K562 (cell line): ENCODE results near the gene CLK3. TPM values are rescaled to one million over a fixed set of nuclear protein-coding genes. Genes with fewer than 3 reads are reported as not detected.
A peak's percentile ranks its signal among the peaks of the same experiment; 100 is the strongest.

ENCODE experiments used
- CCNT2 ChIP-seq: IDR thresholded peaks from 2 replicates; pipeline ENCODE4 v1.6.1; 2011; ENCODE audit warnings: borderline replicate concordance, low read depth, mild to moderate bottlenecking, moderate library complexity, mixed read lengths, low read length; ENCODE audit not compliant: insufficient read length; ENCODE audit errors: extremely low read depth
- GATAD2B ChIP-seq: fragments of 450-650 bp; IDR thresholded peaks from 2 replicates; pipeline ENCODE4 v1.6.1; 2017; ENCODE audit warnings: mild to moderate bottlenecking, borderline replicate concordance
- HDAC2 ChIP-seq: fragments of 450-650 bp; IDR thresholded peaks from 2 replicates; pipeline ENCODE4 v1.6.1; 2016; ENCODE audit warnings: mild to moderate bottlenecking
- KLF13 ChIP-seq: fragments of 450-650 bp; IDR thresholded peaks from 2 replicates; pipeline ENCODE4 v1.6.1; 2016; ENCODE audit warnings: missing genetic modification characterization, low read depth, mild to moderate bottlenecking, missing compliant biosample characterization, moderate library complexity, borderline replicate concordance
- LCOR ChIP-seq: sonication (generic); formaldehyde crosslinking; IDR thresholded peaks from 2 replicates; pipeline ENCODE4 v1.8.0; 2022; ENCODE audit warnings: mild to moderate bottlenecking, missing genetic modification reagents
- MEF2A ChIP-seq: IDR thresholded peaks from 2 replicates; pipeline ENCODE4 v1.6.1; 2011; ENCODE audit warnings: low read depth, mild to moderate bottlenecking, low read length, moderate library complexity; ENCODE audit not compliant: control insufficient read depth
- MTA3 ChIP-seq: fragments of 450-650 bp; formaldehyde crosslinking; IDR thresholded peaks from 2 replicates; pipeline ENCODE4 v1.6.1; 2017; ENCODE audit warnings: mild to moderate bottlenecking, borderline replicate concordance
- NFIC ChIP-seq: fragments of 450-650 bp; IDR thresholded peaks from 2 replicates; pipeline ENCODE4 v1.6.1; 2017; ENCODE audit warnings: mild to moderate bottlenecking, inconsistent platforms
- NRF1 ChIP-seq, 2 experiments: fragments of 450-650 bp; IDR thresholded peaks in 1 of 2; conservative IDR thresholded peaks in 1 of 2; 2 replicates each; pipeline ENCODE4 v1.6.1; 2014; ENCODE audit warnings: mild to moderate bottlenecking in 2 of 2
- PTBP1 ChIP-seq: fragments of 200-400 bp; formaldehyde crosslinking; IDR thresholded peaks from 2 replicates; pipeline ENCODE4 v1.6.1; 2017; ENCODE audit warnings: low read depth, low read length
- SMAD4 ChIP-seq: fragments of 250-450 bp; sonication (Bioruptor Pico); conservative IDR thresholded peaks from 2 replicates; pipeline ENCODE4 v1.8.0; 2021; ENCODE audit warnings: inconsistent platforms, mild to moderate bottlenecking, moderate library complexity
- SMARCA4 ChIP-seq: fragments of 450-650 bp; IDR thresholded peaks from 2 replicates; pipeline ENCODE4 v1.6.1; 2016
- SP1 ChIP-seq: sonication (generic); formaldehyde crosslinking; IDR thresholded peaks from 2 replicates; pipeline ENCODE4 v1.8.1; 2022; ENCODE audit warnings: mild to moderate bottlenecking, missing genetic modification reagents
- SREBF2 ChIP-seq: sonication (generic); formaldehyde crosslinking; IDR thresholded peaks from 2 replicates; pipeline ENCODE4 v1.4.0; 2020; ENCODE audit warnings: mild to moderate bottlenecking, missing genetic modification reagents
- STAG1 ChIP-seq: sonication (generic); formaldehyde crosslinking; IDR thresholded peaks from 2 replicates; pipeline ENCODE4 v1.5.0; 2020; ENCODE audit warnings: missing genetic modification reagents, borderline replicate concordance
- TAL1 ChIP-seq: fragments of 450-650 bp; IDR thresholded peaks from 2 replicates; pipeline ENCODE4 v1.6.1; 2016; ENCODE audit warnings: mild to moderate bottlenecking
- ZNF133 ChIP-seq: fragments of 250-450 bp; sonication (Bioruptor Pico); IDR thresholded peaks from 2 replicates; pipeline ENCODE4 v1.4.0; 2020; ENCODE audit warnings: mild to moderate bottlenecking
- ZNF589 ChIP-seq: fragments of 200-800 bp; sonication (Bioruptor generic); IDR thresholded peaks from 2 replicates; pipeline ENCODE4 v1.6.1; 2016; ENCODE audit warnings: low read depth, missing genetic modification characterization, missing compliant biosample characterization
- ZNF766 ChIP-seq: fragments of 200-800 bp; sonication (Bioruptor generic); conservative IDR thresholded peaks from 2 replicates; pipeline ENCODE4 v1.6.1; 2016; ENCODE audit warnings: missing genetic modification characterization, missing compliant biosample characterization
- polyA plus RNA-seq, 8 experiments: library from polyadenylated mRNA; depleted of rRNA in 4 of 8; stranded (reverse) in 5 of 8; unstranded in 3 of 8; fragments of >200 nt; fragmentation: Nextera tagmentation in 2 of 8; fragmentation: Illumina TruSeq in 1 of 8; extraction: Ambion mirVana in 2 of 8; extraction: Trizol in 1 of 8; gene quantifications; 2 replicates each; pipeline versions ENCODE4 v1.2.1 to v1.2.3, GENCODE V29; 2011 to 2014; ENCODE audit warnings: inconsistent platforms in 1 of 8, missing spikeins in 1 of 8
- total RNA-seq, 7 experiments: library from RNA; depleted of rRNA in 6 of 7; stranded (reverse); fragments of >200 nt in 6 of 7; fragmentation: Illumina TruSeq in 2 of 7; extraction: Trizol in 2 of 7; gene quantifications; 2 replicates each; pipeline versions ENCODE4 v1.2.1 to v1.2.3, GENCODE V29; 2011 to 2021; ENCODE audit warnings: low replicate concordance in 1 of 7
- TF ChIP-seq, protein P1 (sequence below): sonication (generic); formaldehyde crosslinking; IDR thresholded peaks from 2 replicates; pipeline ENCODE4 v1.4.0; 2020; ENCODE audit warnings: mild to moderate bottlenecking, missing genetic modification reagents
- TF ChIP-seq, protein P2 (sequence below): fragments of 250-450 bp; sonication (Bioruptor Pico); IDR thresholded peaks from 2 replicates; pipeline ENCODE4 v1.4.0; 2020

Gene CLK3
- total and polyA plus RNA-seq, 9 of the 15 experiments (the other 6 are each of a cell fraction or from before 2014, with no cell fraction given): 1.2 to 95.2 (median 51.7) TPM

DNA sequence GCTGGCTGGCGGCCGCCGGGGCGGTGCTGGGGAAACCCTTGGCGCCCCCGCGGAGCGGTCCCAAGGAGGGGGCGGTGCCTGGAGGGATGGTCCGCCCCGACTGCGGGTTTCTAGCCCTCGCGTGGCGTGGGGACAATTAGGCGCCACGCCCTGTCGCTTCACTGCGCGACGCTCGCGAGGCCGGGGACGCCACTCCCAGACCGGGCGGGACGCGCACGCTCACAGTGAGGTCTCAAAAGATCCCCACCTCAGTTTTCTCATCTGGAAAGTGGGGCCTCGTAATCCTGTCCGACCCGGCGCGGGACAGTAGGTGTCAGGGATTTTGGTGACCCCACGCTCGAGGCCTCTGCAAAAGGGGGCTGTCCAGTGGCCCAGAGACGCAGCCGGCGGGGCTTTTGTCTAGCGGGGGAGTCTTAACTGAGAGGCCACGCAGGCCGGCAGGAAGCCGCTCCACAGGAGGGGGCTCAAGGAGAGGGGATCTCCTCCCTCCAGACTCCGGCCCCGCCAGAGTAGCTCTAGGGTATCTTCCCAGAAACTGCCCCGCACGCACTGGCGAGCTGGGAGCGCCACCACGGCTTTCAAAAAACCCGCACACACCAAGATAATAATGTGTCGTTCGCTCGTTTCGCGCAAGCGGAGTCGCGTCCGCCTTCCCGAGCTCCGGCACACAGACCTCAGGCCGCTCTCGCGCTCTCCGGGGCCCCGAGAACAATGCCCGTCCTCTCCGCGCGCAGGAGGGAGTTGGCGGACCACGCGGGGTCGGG lies 710 bp upstream of the CLK3 start (continued):
- TF ChIP-seq NFIC (peak; percentile 55), LCOR (CRISPR knock-in tag) (0 out of 2 replicates have a peak, but pooled peaks have one; percentile 27), MTA3 (peak; percentile 67), HDAC2 (peak; percentile 98), ZNF766 (CRISPR knock-in tag) (no peak), STAG1 (CRISPR knock-in tag) (0 out of 2 replicates have a peak, but pooled peaks have one; percentile 8), GATAD2B (0 out of 2 replicates have a peak, but pooled peaks have one; percentile 72), SMAD4 (CRISPR knock-in tag) (peak; percentile 75), ZNF133 (CRISPR knock-in tag) (no peak), MEF2A (no peak), CCNT2 (peak; percentile 79), SMARCA4 (0 out of 2 replicates have a peak, but pooled peaks have one; percentile 13), KLF13 (tag) (peak; percentile 80; the same call in 1 of the 2 replicates), ZNF589 (CRISPR knock-in tag) (0 out of 2 replicates have a peak, but pooled peaks have one; percentile 13), SREBF2 (CRISPR knock-in tag) (no peak), SP1 (CRISPR knock-in tag) (peak; percentile 56), PTBP1 (peak; percentile 92), TAL1 (0 out of 2 replicates have a peak, but pooled peaks have one; percentile 9), NRF1 (conservative IDR thresholded peaks at IDR 0.05 in 1 of 2, IDR thresholded peaks at IDR 0.05 in 1 of 2) (peak; percentile 75 to 80)
- TF ChIP-seq, protein P1, sequence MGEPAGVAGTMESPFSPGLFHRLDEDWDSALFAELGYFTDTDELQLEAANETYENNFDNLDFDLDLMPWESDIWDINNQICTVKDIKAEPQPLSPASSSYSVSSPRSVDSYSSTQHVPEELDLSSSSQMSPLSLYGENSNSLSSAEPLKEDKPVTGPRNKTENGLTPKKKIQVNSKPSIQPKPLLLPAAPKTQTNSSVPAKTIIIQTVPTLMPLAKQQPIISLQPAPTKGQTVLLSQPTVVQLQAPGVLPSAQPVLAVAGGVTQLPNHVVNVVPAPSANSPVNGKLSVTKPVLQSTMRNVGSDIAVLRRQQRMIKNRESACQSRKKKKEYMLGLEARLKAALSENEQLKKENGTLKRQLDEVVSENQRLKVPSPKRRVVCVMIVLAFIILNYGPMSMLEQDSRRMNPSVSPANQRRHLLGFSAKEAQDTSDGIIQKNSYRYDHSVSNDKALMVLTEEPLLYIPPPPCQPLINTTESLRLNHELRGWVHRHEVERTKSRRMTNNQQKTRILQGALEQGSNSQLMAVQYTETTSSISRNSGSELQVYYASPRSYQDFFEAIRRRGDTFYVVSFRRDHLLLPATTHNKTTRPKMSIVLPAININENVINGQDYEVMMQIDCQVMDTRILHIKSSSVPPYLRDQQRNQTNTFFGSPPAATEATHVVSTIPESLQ (CRISPR knock-in tag): peak; percentile 14; the same call in 1 of the 2 replicates
- TF ChIP-seq, protein P2, sequence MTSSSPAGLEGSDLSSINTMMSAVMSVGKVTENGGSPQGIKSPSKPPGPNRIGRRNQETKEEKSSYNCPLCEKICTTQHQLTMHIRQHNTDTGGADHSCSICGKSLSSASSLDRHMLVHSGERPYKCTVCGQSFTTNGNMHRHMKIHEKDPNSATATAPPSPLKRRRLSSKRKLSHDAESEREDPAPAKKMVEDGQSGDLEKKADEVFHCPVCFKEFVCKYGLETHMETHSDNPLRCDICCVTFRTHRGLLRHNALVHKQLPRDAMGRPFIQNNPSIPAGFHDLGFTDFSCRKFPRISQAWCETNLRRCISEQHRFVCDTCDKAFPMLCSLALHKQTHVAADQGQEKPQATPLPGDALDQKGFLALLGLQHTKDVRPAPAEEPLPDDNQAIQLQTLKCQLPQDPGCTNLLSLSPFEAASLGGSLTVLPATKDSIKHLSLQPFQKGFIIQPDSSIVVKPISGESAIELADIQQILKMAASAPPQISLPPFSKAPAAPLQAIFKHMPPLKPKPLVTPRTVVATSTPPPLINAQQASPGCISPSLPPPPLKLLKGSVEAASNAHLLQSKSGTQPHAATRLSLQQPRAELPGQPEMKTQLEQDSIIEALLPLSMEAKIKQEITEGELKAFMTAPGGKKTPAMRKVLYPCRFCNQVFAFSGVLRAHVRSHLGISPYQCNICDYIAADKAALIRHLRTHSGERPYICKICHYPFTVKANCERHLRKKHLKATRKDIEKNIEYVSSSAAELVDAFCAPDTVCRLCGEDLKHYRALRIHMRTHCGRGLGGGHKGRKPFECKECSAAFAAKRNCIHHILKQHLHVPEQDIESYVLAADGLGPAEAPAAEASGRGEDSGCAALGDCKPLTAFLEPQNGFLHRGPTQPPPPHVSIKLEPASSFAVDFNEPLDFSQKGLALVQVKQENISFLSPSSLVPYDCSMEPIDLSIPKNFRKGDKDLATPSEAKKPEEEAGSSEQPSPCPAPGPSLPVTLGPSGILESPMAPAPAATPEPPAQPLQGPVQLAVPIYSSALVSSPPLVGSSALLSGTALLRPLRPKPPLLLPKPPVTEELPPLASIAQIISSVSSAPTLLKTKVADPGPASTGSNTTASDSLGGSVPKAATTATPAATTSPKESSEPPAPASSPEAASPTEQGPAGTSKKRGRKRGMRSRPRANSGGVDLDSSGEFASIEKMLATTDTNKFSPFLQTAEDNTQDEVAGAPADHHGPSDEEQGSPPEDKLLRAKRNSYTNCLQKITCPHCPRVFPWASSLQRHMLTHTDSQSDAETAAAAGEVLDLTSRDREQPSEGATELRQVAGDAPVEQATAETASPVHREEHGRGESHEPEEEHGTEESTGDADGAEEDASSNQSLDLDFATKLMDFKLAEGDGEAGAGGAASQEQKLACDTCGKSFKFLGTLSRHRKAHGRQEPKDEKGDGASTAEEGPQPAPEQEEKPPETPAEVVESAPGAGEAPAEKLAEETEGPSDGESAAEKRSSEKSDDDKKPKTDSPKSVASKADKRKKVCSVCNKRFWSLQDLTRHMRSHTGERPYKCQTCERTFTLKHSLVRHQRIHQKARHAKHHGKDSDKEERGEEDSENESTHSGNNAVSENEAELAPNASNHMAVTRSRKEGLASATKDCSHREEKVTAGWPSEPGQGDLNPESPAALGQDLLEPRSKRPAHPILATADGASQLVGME (CRISPR knock-in tag): 0 out of 2 replicates have a peak, but pooled peaks have one; percentile 23
